CD4-positive, alpha-beta T cell (primary cell): ENCODE results near the gene GNA15. TPM values are rescaled to one million over a fixed set of nuclear protein-coding genes. Genes with fewer than 3 reads are reported as not detected.
A peak's percentile ranks its signal among the peaks of the same experiment; 100 is the strongest.

Source experiments
- ATAC-seq: fragments of 200-7000 bp; cut with Tn5 transposase; one replicate; pipeline ENCODE4 v1.10.0; 2022; ENCODE audit warnings: mild to moderate bottlenecking; ENCODE audit not compliant: poor library complexity
- CTCF ChIA-PET: fragments of 350-600 bp; sonication (Branson Sonifier 250); formaldehyde crosslinking; loops from one replicate; lab custom pipeline; 2021; ENCODE audit warnings: antibody characterized with exemption, inconsistent platforms; lab: Charles Lee
- POLR2A ChIA-PET: fragments of 350-600 bp; sonication (Branson Sonifier 250); formaldehyde crosslinking; loops from one replicate; lab custom pipeline; 2021; ENCODE audit warnings: antibody characterized with exemption, inconsistent platforms; lab: Charles Lee
- DNase-seq, 14 experiments: peaks; one replicate each; pipeline ENCODE4 v3.0.0-alpha.2; 2013 to 2020; ENCODE audit warnings: mixed read lengths in 2 of 14
- H3K27ac ChIP-seq, 2 donors: one replicate each; pipeline versions ENCODE4 v1.5.1 to v1.7.0; 2013; ENCODE audit warnings: low read length in 2 of 2, low read depth in 1 of 2, mild to moderate bottlenecking in 1 of 2
- H3K27me3 ChIP-seq, 2 experiments: 1 replicate in 1 of 2; 2 replicates in 1 of 2; pipeline versions ENCODE4 v1.6.1 to v1.7.0; 2013; ENCODE audit warnings: low read length in 2 of 2, control low read depth in 1 of 2, mild to moderate bottlenecking in 1 of 2, moderate library complexity in 1 of 2; ENCODE audit not compliant: insufficient read depth in 2 of 2, control insufficient read depth in 1 of 2
- H3K36me3 ChIP-seq: one replicate; pipeline ENCODE4 v1.6.1; 2013; ENCODE audit warnings: low read length, control low read depth; ENCODE audit not compliant: insufficient read depth
- H3K4me1 ChIP-seq: one replicate; pipeline ENCODE4 v1.6.1; 2013; ENCODE audit warnings: low read length, control low read depth; ENCODE audit not compliant: insufficient read depth
- H3K4me3 ChIP-seq: one replicate; pipeline ENCODE4 v1.5.1; 2013; ENCODE audit warnings: mild to moderate bottlenecking, low read length, moderate library complexity
- H3K9me3 ChIP-seq, 2 experiments: 1 replicate in 1 of 2; 2 replicates in 1 of 2; pipeline versions ENCODE4 v1.6.1 to v1.7.0; 2013; ENCODE audit warnings: low read length in 2 of 2, mild to moderate bottlenecking in 2 of 2, control low read depth in 1 of 2, moderate library complexity in 1 of 2; ENCODE audit not compliant: control insufficient read depth in 1 of 2, insufficient read depth in 1 of 2
- H3K27ac Mint-ChIP-seq: one replicate; pipeline ENCODE4 v1.8.0; 2020; ENCODE audit warnings: mixed read lengths
- H3K27me3 Mint-ChIP-seq: one replicate; pipeline ENCODE4 v1.8.0; 2021; ENCODE audit warnings: mixed read lengths
- H3K36me3 Mint-ChIP-seq: one replicate; pipeline ENCODE4 v1.8.0; 2021; ENCODE audit warnings: low read depth, mixed read lengths
- H3K4me1 Mint-ChIP-seq: one replicate; pipeline ENCODE4 v1.8.0; 2021; ENCODE audit warnings: low read depth, mixed read lengths
- H3K4me3 Mint-ChIP-seq: one replicate; pipeline ENCODE4 v1.8.0; 2020; ENCODE audit warnings: mild to moderate bottlenecking, mixed read lengths
- H3K9me3 Mint-ChIP-seq: one replicate; pipeline ENCODE4 v1.8.0; 2020; ENCODE audit warnings: mixed read lengths
- intact Hi-C, 2 experiments: fragments of 100-400 bp; cut with DNase I in 1 of 2; cut with micrococcal nuclease in 1 of 2; formaldehyde crosslinking; loops; one replicate each; pipeline versions ENCODE4 v1.15.1 to v1.9.0; 2023 to 2025; cut with DNase I, micrococcal nuclease
- total RNA-seq, 174 experiments: library from RNA in 2 of 174; stranded (reverse) in 2 of 174; gene quantifications; one replicate each; pipeline ENCODE4 v1.2.3 and lab custom pipeline; 2021 to 2026
- TF ChIP-seq, protein P1 (sequence below): fragments of 200-600 bp; IDR thresholded peaks from one replicate; pipeline ENCODE4 v1.8.0; 2022; ENCODE audit warnings: antibody characterized with exemption, mild to moderate bottlenecking

Gene GNA15
- total RNA-seq, 2 experiments from 2014 or later = 12.1 to 14.9 TPM

DNA sequence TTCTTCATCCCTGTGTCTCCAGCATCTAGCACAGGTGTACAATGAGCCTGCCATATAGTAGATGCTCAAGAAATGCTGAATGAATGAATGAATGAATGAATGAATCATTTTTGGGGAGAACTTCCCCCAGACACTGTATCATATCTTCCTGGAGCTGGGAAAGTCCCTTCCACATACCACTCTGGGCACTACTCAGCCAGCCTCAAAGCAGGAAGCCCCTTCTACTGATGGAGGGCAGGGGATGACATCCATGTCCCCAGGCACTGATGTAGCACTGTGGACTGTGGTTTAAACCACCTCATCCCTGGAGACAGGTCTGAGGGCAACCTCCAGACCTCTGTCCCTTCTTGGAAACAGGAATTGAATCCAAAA lies 4.8 kb downstream of the GNA15 start:
- no peaks in the 10 kb centered on the region for H3K36me3 Mint-ChIP-seq
- Histone ChIP-seq H3K27ac (no peak overlapping the region), H3K27me3 (peaks cover 4 to 6% of the 10 kb centered on the region in 2 experiments), H3K36me3 (no peaks in the 10 kb centered on the region), H3K4me1 (peaks cover 43% of the 10 kb centered on the region), H3K4me3 (no peak overlapping the region), H3K9me3 (no peaks in the 10 kb centered on the region)
- DNase-seq (peak in 2 of 14 experiments; percentile 55 to 62), ATAC-seq (no peak)
- H3K27ac Mint-ChIP-seq = no peak overlapping the region
- POLR2A ChIA-PET = no interaction called here
- peaks cover 6% of the 10 kb centered on the region for H3K27me3 Mint-ChIP-seq
- peaks cover 14% of the 10 kb centered on the region for H3K4me1 Mint-ChIP-seq
- peaks cover 3% of the 10 kb centered on the region for H3K9me3 Mint-ChIP-seq
- CTCF ChIA-PET = no interaction called here
- no peak overlapping the region for H3K4me3 Mint-ChIP-seq
- intact Hi-C loops = no loop called here
- TF ChIP-seq, protein P1, sequence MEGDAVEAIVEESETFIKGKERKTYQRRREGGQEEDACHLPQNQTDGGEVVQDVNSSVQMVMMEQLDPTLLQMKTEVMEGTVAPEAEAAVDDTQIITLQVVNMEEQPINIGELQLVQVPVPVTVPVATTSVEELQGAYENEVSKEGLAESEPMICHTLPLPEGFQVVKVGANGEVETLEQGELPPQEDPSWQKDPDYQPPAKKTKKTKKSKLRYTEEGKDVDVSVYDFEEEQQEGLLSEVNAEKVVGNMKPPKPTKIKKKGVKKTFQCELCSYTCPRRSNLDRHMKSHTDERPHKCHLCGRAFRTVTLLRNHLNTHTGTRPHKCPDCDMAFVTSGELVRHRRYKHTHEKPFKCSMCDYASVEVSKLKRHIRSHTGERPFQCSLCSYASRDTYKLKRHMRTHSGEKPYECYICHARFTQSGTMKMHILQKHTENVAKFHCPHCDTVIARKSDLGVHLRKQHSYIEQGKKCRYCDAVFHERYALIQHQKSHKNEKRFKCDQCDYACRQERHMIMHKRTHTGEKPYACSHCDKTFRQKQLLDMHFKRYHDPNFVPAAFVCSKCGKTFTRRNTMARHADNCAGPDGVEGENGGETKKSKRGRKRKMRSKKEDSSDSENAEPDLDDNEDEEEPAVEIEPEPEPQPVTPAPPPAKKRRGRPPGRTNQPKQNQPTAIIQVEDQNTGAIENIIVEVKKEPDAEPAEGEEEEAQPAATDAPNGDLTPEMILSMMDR = no peak

GRCh38 chr19:3142292-3142670 lies 6.4 kb downstream of the GNA15 start:
- Mint-ChIP-seq H3K9me3 (peaks cover 3% of the 10 kb centered on the region), H3K4me1 (peaks cover 8% of the 10 kb centered on the region), H3K27ac (no peak overlapping the region), H3K36me3 (no peaks in the 10 kb centered on the region), H3K4me3 (no peak overlapping the region), H3K27me3 (no peaks in the 10 kb centered on the region)
- DNase-seq (peak in 3 of 14 experiments; percentile 59 to 72 (median 60)), ATAC-seq (no peak)
- H3K9me3 ChIP-seq = no peaks in the 10 kb centered on the region
- POLR2A ChIA-PET = interaction anchor here (2.0 kb wide), 1 partner anchor 13 kb away, joined by 7 read pairs; no protein-coding TSS in a partner anchor
- peaks cover 39% of the 10 kb centered on the region for H3K4me1 ChIP-seq
- H3K27ac ChIP-seq = peak overlapping the region in 1 of 2 donors; percentile 72
- H3K4me3 ChIP-seq = no peak overlapping the region
- intact Hi-C loops = no loop called here
- TF ChIP-seq, protein P1 = no peak
- H3K27me3 ChIP-seq = no peaks in the 10 kb centered on the region
- CTCF ChIA-PET = no interaction called here
- no peaks in the 10 kb centered on the region for H3K36me3 ChIP-seq

GRCh38 chr19:3142781-3143337 lies 7.0 kb downstream of the GNA15 start:
- Mint-ChIP-seq H3K36me3 (no peaks in the 10 kb centered on the region), H3K27ac (no peak overlapping the region), H3K4me1 (peaks cover 7% of the 10 kb centered on the region), H3K27me3 (no peaks in the 10 kb centered on the region), H3K4me3 (no peak overlapping the region), H3K9me3 (peaks cover 3% of the 10 kb centered on the region)
- no peak overlapping the region for H3K27ac ChIP-seq
- ATAC-seq = no peak
- no peaks in the 10 kb centered on the region for H3K36me3 ChIP-seq
- H3K4me3 ChIP-seq = no peak overlapping the region
- H3K9me3 ChIP-seq = no peaks in the 10 kb centered on the region
- ChIA-PET CTCF (no interaction called here), POLR2A (interaction anchor here (2.0 kb wide), 1 partner anchor 14 kb away, joined by 7 read pairs; no protein-coding TSS in a partner anchor)
- no peak for DNase-seq
- no peaks in the 10 kb centered on the region for H3K27me3 ChIP-seq
- H3K4me1 ChIP-seq = peaks cover 36% of the 10 kb centered on the region
- intact Hi-C loops = no loop called here
- TF ChIP-seq, protein P1 = no peak
